Testis (tissue), 2 donors: ENCODE results near the gene ASCL1.

Experiments used
- CTCF ChIP-seq, 3 experiments: fragments of 450-650 bp in 2 of 3; fragments of 200-600 bp in 1 of 3; sonication (generic) in 1 of 3; IDR thresholded peaks; one replicate each; pipeline ENCODE4 v1.5.1; 2016 to 2019; ENCODE audit warnings: antibody characterized with exemption in 3 of 3, mild to moderate bottlenecking in 2 of 3, moderate library complexity in 1 of 3
- POLR2A ChIP-seq: fragments of 450-650 bp; IDR thresholded peaks from one replicate; pipeline ENCODE4 v1.6.1; 2017; ENCODE audit warnings: antibody characterized with exemption, mild to moderate bottlenecking, moderate library complexity

GRCh38 chr12:102980350-102980749 is 22.9 kb downstream of the ASCL1 start:
- TF ChIP-seq CTCF (IDR thresholded peaks at IDR 0.05) (no peak), POLR2A (no peak)
